Measurements from ENCODE around the gene UBALD1. TPM values are rescaled to one million over a fixed set of nuclear protein-coding genes. Genes with fewer than 3 reads are reported as not detected.

The UBALD1 gene
- total and polyA plus RNA-seq, 2 experiments from 2014 or later: 6.1 to 25.7 TPM

DNA sequence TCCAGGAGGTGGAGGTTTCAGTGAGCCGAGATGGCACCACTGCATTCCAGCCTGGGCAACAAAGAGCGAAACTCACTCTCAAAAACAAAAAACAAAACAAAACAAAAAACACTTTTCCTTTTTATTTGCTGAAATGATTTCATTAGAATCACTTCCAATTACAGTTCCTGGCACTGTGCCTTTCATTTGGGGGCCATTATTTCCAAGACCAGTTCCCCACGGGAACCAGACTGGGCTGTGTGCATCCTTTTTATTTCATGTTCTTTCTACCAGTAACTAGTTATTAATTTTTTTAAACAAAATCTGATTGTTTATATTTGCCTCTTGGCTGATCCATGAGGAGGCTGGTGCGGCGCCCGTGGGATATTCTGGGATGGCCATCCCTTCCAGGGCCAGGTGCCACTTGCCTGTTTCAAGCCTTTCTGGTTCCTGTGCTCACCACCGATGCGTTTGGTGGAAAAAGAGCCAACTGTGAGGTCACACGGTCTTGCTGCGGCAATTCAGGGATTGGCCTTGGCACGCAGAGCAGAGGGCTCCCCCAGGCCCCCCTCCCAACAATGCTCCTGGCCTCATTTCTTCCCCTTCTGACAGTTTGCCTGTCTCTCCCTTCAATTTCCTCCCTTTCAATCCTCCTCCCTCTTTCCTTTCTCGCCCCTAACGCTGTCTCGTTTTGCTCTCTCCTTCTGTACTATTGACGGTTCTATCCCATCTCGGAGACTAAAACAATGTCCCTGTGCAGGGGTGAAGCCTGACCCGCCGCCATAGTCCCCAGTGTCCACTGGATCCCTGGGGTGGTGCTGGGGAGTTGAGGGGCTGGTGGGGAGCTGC lies 13.4 kb downstream of the UBALD1 start:
- H3K36me3 ChIP-seq (replicated peaks; ENCODE audit: insufficient read depth, low read depth): no peaks in the 10 kb centered on the region
- H2AFZ ChIP-seq: no peak overlapping the region
- no peaks in the 10 kb centered on the region for H3K9me3 ChIP-seq (ENCODE audit: low read depth)
- H3K4me3 ChIP-seq: no peak overlapping the region
- H3K9me2 ChIP-seq (replicated peaks; ENCODE audit: insufficient read depth): no peaks in the 10 kb centered on the region
- H4K20me1 ChIP-seq (ENCODE audit: insufficient read depth, poor library complexity, severe bottlenecking): no peaks in the 10 kb centered on the region
- H3K27me3 ChIP-seq: no peaks in the 10 kb centered on the region
- no peak for TF ChIP-seq EZH2 (IDR thresholded peaks at IDR 0.05; ENCODE audit: borderline replicate concordance)
- TF ChIP-seq, protein P1, sequence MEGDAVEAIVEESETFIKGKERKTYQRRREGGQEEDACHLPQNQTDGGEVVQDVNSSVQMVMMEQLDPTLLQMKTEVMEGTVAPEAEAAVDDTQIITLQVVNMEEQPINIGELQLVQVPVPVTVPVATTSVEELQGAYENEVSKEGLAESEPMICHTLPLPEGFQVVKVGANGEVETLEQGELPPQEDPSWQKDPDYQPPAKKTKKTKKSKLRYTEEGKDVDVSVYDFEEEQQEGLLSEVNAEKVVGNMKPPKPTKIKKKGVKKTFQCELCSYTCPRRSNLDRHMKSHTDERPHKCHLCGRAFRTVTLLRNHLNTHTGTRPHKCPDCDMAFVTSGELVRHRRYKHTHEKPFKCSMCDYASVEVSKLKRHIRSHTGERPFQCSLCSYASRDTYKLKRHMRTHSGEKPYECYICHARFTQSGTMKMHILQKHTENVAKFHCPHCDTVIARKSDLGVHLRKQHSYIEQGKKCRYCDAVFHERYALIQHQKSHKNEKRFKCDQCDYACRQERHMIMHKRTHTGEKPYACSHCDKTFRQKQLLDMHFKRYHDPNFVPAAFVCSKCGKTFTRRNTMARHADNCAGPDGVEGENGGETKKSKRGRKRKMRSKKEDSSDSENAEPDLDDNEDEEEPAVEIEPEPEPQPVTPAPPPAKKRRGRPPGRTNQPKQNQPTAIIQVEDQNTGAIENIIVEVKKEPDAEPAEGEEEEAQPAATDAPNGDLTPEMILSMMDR (IDR thresholded peaks at IDR 0.05; ENCODE audit: poor library complexity): no peak
- no peak for TF ChIP-seq EZH2phosphoT487 (IDR thresholded peaks at IDR 0.05; ENCODE audit: low read depth, severe bottlenecking, unreplicated experiment)
- no peak overlapping the region for H3K27ac ChIP-seq
- no peaks in the 10 kb centered on the region for H3K79me2 ChIP-seq
- no peak for DNase-seq (ENCODE audit: low spot score)
- WGBS (ENCODE audit: low lambda C conversion rate, missing lambda C conversion rate): 79% methylated on average over 18 of the region's 18 CpGs
- H3K4me1 ChIP-seq (ENCODE audit: insufficient read depth): no peaks in the 10 kb centered on the region
- no peak overlapping the region for H3K4me2 ChIP-seq

DNA sequence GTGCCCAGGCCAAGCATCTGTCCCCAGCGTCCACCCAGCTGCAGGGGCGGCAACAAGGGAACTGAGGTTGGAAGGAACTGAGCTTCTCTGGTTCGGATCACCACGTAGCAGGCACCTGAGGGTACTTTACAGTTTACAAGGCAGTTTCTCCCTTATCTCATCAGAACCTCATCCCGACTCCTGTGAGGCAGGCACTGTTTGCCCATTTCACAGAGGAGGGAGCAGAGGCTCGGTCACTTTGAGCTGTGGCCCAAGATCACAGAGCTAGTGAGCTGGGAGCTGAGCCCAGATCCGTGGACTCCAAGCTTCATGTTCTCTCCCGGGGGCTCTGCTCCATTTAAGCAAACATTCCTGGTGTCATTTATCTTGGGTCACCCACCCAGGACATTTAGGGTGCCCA lies 15.1 kb downstream of the UBALD1 start:
- no peaks in the 10 kb centered on the region for H3K27me3 ChIP-seq
- DNase-seq (ENCODE audit: low spot score): no peak
- no peaks in the 10 kb centered on the region for H3K9me3 ChIP-seq (ENCODE audit: low read depth)
- H2AFZ ChIP-seq: no peak overlapping the region
- no peak for TF ChIP-seq EZH2 (IDR thresholded peaks at IDR 0.05; ENCODE audit: borderline replicate concordance)
- TF ChIP-seq, protein P1 (IDR thresholded peaks at IDR 0.05; ENCODE audit: poor library complexity): no peak
- no peak for TF ChIP-seq EZH2phosphoT487 (IDR thresholded peaks at IDR 0.05; ENCODE audit: low read depth, severe bottlenecking, unreplicated experiment)
- H3K79me2 ChIP-seq: no peaks in the 10 kb centered on the region
- H3K9me2 ChIP-seq (replicated peaks; ENCODE audit: insufficient read depth): no peaks in the 10 kb centered on the region
- H3K36me3 ChIP-seq (replicated peaks; ENCODE audit: insufficient read depth, low read depth): no peaks in the 10 kb centered on the region
- no peaks in the 10 kb centered on the region for H3K4me1 ChIP-seq (ENCODE audit: insufficient read depth)
- 79% methylated on average over 8 of the region's 8 CpGs for WGBS (ENCODE audit: low lambda C conversion rate, missing lambda C conversion rate)
- no peak overlapping the region for H3K27ac ChIP-seq
- no peaks in the 10 kb centered on the region for H4K20me1 ChIP-seq (ENCODE audit: insufficient read depth, poor library complexity, severe bottlenecking)
- H3K4me3 ChIP-seq: no peak overlapping the region
- no peak overlapping the region for H3K4me2 ChIP-seq

DNA sequence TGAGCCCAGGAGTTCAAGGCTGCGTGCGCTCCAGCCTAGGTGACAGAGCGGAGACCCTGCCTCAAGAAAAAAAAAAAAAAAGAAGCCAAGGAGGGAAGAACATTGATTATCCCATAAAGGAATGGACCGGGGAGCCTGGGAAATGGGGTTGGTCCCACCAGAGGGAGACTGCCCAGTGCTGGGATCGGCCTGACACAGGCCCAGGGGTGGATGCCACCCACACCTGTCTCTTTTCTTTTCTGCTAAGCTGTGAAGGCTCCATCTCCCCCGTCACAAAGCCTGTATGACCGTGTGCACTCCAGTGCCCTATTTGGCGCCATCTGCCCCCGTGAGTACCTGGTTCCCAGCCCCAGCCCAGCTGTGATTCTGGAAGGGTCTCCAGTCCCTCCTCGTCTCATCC lies 15.7 kb downstream of the UBALD1 start:
- H3K36me3 ChIP-seq (replicated peaks; ENCODE audit: insufficient read depth, low read depth): no peaks in the 10 kb centered on the region
- no peak for DNase-seq (ENCODE audit: low spot score)
- H3K4me2 ChIP-seq: no peak overlapping the region
- H3K27me3 ChIP-seq: no peaks in the 10 kb centered on the region
- TF ChIP-seq EZH2phosphoT487 (IDR thresholded peaks at IDR 0.05; ENCODE audit: low read depth, severe bottlenecking, unreplicated experiment): no peak
- TF ChIP-seq, protein P1 (IDR thresholded peaks at IDR 0.05; ENCODE audit: poor library complexity): no peak
- no peak for TF ChIP-seq EZH2 (IDR thresholded peaks at IDR 0.05; ENCODE audit: borderline replicate concordance)
- H3K9me2 ChIP-seq (replicated peaks; ENCODE audit: insufficient read depth): no peaks in the 10 kb centered on the region
- H2AFZ ChIP-seq: no peak overlapping the region
- no peaks in the 10 kb centered on the region for H4K20me1 ChIP-seq (ENCODE audit: insufficient read depth, poor library complexity, severe bottlenecking)
- no peaks in the 10 kb centered on the region for H3K9me3 ChIP-seq (ENCODE audit: low read depth)
- H3K4me3 ChIP-seq: no peak overlapping the region
- WGBS (ENCODE audit: low lambda C conversion rate, missing lambda C conversion rate): 96% methylated on average over 9 of the region's 10 CpGs
- no peak overlapping the region for H3K27ac ChIP-seq
- no peaks in the 10 kb centered on the region for H3K4me1 ChIP-seq (ENCODE audit: insufficient read depth)
- no peaks in the 10 kb centered on the region for H3K79me2 ChIP-seq

Measured in hepatocyte (in vitro differentiated cells).